ENCODE results near the gene WDR1.

The WDR1 gene

GRCh38 chr4:10083861-10084641 lies 32.5 kb downstream of the WDR1 start:
- peak; percentile 12 for DNase-seq

DNA sequence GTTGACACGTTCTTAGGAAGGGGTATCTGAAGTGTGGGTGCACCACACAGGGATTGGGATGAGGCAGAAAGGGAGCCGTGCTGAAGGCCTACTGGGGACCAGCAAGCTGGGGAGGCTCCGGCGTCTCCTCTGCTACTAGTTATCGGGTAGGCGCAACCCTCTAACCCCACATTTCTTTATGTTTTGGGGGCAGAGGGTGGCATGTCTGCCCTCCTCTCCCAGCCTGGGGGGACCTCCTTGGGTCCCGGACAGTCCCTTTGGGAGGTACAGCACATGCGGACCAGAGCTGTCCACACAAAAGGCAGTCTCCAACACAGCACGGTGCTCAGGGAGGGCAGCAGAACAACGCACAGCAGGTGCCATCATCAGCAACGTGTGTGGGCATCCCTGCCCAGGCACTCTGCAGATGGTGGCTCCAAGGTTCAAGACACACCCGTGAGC lies 33.2 kb downstream of the WDR1 start:
- peak; percentile 11 for DNase-seq

DNA sequence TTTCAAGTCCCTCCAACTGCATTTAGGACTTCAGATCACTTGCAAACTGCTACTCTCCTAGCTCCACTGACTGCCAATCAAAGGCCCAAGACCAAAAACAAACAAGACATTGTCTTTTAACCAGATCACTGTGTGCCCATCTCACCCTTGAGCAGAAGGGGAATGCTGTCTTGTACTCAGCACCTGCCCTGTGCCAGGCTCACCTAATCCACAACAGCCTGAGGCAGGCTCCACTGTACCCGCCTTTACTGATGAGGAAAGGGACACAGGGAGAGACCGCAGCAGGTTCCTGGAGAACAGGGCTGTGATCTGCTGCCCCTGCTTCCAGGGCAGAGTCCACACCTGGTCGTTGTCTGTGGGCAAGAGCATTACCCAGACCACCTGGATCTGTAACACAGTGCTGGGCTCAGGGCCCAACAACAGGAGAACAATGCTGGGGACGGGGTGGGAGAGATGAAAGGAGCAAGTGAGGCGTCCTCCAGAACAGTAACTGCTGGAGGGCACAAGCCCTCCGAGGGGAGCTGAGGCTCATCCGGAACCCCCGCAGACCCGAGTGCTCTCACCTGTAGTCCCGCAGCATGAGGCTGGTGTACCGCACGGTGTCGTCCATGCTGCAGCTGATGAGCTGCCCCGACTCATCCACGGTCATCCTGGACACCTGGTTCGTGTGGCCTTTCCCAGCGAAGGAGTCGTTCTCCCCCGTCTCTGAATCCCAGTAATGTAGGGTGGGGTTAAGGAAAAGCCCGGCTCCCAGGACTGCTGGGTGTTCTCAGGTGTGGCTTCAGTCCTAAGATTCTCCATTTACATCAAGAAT lies 33.9 kb downstream of the WDR1 start:
- peak; percentile 15 for DNase-seq

DNA sequence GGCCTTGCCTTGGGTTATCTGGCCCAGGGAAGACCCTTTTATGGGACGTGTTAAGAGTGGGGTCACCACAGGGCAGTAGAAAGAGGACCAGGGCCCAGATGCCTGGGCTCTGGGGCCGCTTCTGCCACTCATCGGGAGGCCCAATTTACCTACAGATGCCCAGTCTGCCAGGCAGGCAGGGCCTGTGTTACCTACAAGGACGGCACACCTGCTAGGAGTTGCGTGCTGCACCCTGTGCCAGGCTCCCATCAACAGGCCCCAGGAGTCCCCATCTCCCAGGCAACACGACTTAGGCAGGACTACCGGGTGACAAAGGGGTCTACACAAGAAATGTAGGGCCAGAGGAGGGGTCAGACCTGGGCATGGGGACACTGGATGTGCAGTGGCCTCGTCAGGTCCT lies 34.6 kb downstream of the WDR1 start:
- DNase-seq, result peak; percentile 7

GRCh38 chr4:10081218-10081606 lies 35.4 kb downstream of the WDR1 start:
- no peak for DNase-seq

- no peak for DNase-seq
These were observed 35.9 kb downstream of the WDR1 start for GRCh38 chr4:10080589-10081217.

DNA sequence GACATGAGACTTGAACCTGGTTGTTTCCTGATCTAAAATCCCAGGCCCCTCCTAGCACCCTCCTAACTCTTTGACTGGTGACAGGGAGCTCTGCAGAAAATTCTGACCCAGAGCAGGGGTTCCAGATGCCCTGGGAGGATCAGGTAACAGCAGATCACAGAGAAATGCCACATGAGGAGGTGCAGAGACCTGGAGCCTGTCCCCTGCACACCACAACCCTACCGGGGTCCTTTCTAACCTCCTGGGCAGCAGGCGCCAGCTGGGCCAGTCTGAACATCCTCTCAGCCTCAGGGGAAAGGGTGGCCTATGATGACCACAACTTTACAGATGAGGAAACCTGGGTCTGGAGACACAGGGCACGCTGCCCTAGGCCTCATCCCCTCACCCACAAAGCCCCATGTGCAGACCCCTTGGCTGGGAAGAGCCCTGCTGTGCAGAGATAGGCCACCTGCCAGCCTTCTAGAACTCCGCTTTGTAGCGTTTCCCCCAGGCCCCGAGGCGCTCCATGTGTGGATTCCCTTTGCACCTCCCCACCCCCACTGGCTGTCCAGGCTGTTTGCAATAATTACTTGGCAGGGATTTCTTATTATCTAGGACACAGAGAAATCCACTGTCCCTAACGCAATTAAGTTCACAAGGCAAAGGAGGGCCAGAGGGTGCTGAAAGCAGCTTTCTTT lies 36.5 kb downstream of the WDR1 start:
- DNase-seq, result peak; percentile 3

- no peak for DNase-seq
These were observed 37.3 kb downstream of the WDR1 start for GRCh38 chr4:10079256-10079655.

GRCh38 chr4:10078481-10079233 lies 37.9 kb downstream of the WDR1 start:
- peak; percentile 10 for DNase-seq

GRCh38 chr4:10077483-10078335 lies 38.9 kb downstream of the WDR1 start:
- no peak for DNase-seq

GRCh38 chr4:10077076-10077475 lies 39.5 kb downstream of the WDR1 start:
- no peak for DNase-seq

GRCh38 chr4:10075953-10076391 lies 40.6 kb downstream of the WDR1 start:
- DNase-seq, result no peak

- no peak for DNase-seq
These were observed 41.3 kb downstream of the WDR1 start for GRCh38 chr4:10075158-10075863.

GRCh38 chr4:10074767-10075105 lies 41.9 kb downstream of the WDR1 start:
- DNase-seq, result no peak

- DNase-seq, result no peak
These were observed 42.4 kb downstream of the WDR1 start for GRCh38 chr4:10074076-10074766.

- no peak for DNase-seq
These were observed 44.1 kb downstream of the WDR1 start for GRCh38 chr4:10072420-10073017.

DNA sequence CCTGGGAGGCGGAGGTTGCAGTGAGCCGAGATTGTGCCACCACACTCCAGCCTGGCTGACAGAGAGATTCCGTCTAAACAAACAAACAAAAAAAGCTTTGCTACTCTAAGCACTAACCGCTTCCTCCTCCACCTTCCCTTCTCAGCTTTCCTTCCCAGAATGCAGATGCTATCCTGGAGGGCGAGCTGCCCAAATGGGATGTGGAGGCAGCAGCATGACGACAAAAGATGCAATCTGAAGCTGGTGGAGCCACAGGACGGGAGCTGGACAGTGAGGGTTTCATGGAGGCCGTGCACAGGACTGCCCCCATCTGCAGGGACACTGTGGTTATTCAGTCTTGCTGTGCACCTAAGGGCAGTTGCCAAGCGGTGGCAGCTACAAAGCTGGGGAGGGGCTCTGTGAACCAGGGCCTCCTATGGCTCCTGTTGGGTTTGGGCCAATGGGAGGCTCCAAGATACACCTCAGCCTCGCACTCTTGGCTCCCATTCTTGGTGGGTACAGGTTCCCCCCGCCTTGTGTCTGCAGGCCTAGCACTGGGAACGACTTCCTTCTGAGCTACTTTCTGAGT lies 47.4 kb downstream of the WDR1 start:
- DNase-seq, result no peak

DNA sequence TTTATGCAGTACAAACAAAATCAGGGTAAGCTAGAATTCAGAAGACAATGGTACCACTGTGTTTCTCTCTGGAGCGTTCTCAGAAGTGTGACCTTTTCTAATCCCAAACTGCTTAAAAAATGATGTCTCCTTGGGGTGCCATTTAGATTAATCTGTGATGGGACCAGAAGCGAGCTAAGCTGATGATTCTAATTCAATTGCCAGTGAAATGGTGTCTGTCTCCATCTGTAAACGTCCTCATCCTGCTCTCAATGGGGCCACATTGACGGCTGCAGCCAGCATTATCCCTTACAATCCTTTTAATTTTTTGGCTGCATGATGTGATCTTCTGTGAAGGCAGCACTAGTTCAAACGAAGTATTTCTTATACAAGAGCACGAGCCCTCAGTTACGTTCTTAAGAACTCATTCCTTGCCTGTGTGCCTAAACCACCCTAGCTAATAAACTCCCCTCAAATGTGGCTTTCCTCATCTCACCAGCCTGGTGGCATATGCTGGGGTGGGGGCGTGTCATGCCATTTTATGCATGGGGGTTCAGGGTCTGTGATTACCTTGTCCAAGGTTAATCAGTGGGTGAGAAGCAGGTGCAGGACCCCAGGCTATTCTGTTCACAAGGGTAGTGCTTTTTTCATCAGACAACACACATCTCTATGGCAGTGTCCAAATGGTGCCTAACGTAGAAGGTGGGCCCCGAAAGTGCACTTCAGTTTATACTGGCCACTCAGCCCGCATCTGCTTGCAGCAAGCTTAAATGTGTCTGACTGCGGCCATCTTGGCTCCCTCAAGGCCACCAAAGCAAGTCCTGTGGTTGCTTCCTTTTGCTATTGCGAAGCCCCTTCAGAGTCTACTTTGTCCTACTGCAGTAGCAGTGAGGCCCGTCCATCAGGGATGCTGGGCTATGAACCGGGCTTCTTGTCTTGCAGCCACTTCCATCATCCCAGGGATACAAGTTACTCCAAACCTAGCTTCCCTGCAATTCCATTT lies 49.6 kb downstream of the WDR1 start:
- no peak for DNase-seq

Measured in CD4-positive, alpha-beta T cell treated with Interleukin-15 for 1 hour (primary cell).